Pancreas (tissue), 10 donors: ENCODE data around the gene MAST2. TPM values are rescaled to one million over a fixed set of nuclear protein-coding genes. Genes with fewer than 3 reads are reported as not detected.
A peak's percentile ranks its signal among the peaks of the same experiment; 100 is the strongest.

Source experiments
- ATAC-seq, 4 donors: fragments of 200-7000 bp; cut with Tn5 transposase; one replicate each; pipeline versions ENCODE4 v1.8.0 to v1.9.1; 2020; ENCODE audit warnings: mild to moderate bottlenecking in 4 of 4, moderate library complexity in 4 of 4
- DNase-seq, 6 donors: peaks; one replicate each; pipeline ENCODE4 v3.0.0-alpha.2; 2020
- FAIRE-seq: peaks from 2 replicates; lab custom pipeline; 2012; peaks lifted over from hg19 to GRCh38; lab: Jason Lieb, UNC
- H3K27ac ChIP-seq, 4 donors: fragments of 200-600 bp; sonication (generic); 1 replicate in 3 of 4; 2 replicates in 1 of 4; pipeline versions ENCODE4 v1.5.0 to v1.8.0; 2020
- H3K27me3 ChIP-seq, 4 donors: fragments of 200-600 bp; one replicate each; pipeline ENCODE4 v1.8.0; 2021
- H3K36me3 ChIP-seq, 3 donors: fragments of 200-600 bp; sonication (generic) in 1 of 3; one replicate each; pipeline versions ENCODE4 v1.5.0 to v1.8.0; 2020 to 2021
- H3K4me1 ChIP-seq, 3 donors: fragments of 200-600 bp; one replicate each; pipeline ENCODE4 v1.8.0; 2021
- H3K4me3 ChIP-seq, 4 donors: fragments of 200-600 bp; sonication (generic) in 2 of 4; one replicate each; pipeline versions ENCODE4 v1.5.0 to v1.8.0; 2020 to 2021
- H3K9me3 ChIP-seq, 4 donors: fragments of 200-600 bp; one replicate each; pipeline ENCODE4 v1.8.0; 2021
- WGBS, 2 donors: extraction: QIAGEN DNeasy Blood & Tissue Kit; methylation state at CpG; one replicate each; pipeline ENCODE4 v1.1.7; 2013; 5-methylcytosine and 5-hydroxymethylcytosine counted together
- intact Hi-C, 3 donors: fragments of 100-400 bp; cut with DNase I; formaldehyde crosslinking; loops; one replicate each; pipeline versions ENCODE4 v1.11.1 to v1.14.2; 2022
- polyA plus RNA-seq, 2 donors: library from polyadenylated mRNA; stranded (reverse); fragments of 200-250 nt; gene quantifications; one replicate each; pipeline ENCODE4 v1.2.3, GENCODE V29; 2013
- total RNA-seq, 6 donors: library from RNA; stranded (reverse); fragmentation: NEBNext Ultra II Directional in 4 of 6; extraction: Animal tissue kit (Norgen Biotek cat#: 25700) in 4 of 6; gene quantifications; one replicate each; pipeline versions ENCODE4 v1.2.1 to v1.2.4, GENCODE V29; 2021 to 2023
- TF ChIP-seq, protein P1 (sequence below), 4 donors: fragments of 200-600 bp; sonication (generic) in 3 of 4; IDR thresholded peaks; one replicate each; pipeline versions ENCODE4 v1.5.0 to v1.8.0; 2021; ENCODE audit warnings: antibody characterized with exemption in 4 of 4
- donor health status: healthy with polysubstance abuse.
- donor health status: DM: no; HTN: no; CAD: no; lungs with moderate emphysema.
- donor health status: DM: no; HTN: no; CAD: no.
- donor health status: control.
- donor health status: control.
- donor health status: Bipolar disorder and iron deficiency.
- donor health status: DM: yes; HTN: yes; CAD: no.
- donor health status: DM: no; HTN: no; CAD: no.
- donor health status: DM: no; HTN: no; CAD: no.
- donor health status: DM: yes; HTN: yes; CAD: no.

MAST2 gene
- total and polyA plus RNA-seq, 8 donors: 5.1 to 14.5 (median 7.7) TPM

DNA sequence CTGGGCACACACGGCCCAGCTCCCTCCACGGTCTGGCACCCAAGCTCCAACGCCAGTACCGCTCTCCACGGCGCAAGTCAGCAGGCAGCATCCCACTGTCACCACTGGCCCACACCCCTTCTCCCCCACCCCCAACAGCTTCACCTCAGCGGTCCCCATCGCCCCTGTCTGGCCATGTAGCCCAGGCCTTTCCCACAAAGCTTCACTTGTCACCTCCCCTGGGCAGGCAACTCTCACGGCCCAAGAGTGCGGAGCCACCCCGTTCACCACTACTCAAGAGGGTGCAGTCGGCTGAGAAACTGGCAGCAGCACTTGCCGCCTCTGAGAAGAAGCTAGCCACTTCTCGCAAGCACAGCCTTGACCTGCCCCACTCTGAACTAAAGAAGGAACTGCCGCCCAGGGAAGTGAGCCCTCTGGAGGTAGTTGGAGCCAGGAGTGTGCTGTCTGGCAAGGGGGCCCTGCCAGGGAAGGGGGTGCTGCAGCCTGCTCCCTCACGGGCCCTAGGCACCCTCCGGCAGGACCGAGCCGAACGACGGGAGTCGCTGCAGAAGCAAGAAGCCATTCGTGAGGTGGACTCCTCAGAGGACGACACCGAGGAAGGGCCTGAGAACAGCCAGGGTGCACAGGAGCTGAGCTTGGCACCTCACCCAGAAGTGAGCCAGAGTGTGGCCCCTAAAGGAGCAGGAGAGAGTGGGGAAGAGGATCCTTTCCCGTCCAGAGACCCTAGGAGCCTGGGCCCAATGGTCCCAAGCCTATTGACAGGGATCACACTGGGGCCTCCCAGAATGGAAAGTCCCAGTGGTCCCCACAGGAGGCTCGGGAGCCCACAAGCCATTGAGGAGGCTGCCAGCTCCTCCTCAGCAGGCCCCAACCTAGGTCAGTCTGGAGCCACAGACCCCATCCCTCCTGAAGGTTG, 231.4 kb downstream of the MAST2 start:
- TF ChIP-seq, protein P1, sequence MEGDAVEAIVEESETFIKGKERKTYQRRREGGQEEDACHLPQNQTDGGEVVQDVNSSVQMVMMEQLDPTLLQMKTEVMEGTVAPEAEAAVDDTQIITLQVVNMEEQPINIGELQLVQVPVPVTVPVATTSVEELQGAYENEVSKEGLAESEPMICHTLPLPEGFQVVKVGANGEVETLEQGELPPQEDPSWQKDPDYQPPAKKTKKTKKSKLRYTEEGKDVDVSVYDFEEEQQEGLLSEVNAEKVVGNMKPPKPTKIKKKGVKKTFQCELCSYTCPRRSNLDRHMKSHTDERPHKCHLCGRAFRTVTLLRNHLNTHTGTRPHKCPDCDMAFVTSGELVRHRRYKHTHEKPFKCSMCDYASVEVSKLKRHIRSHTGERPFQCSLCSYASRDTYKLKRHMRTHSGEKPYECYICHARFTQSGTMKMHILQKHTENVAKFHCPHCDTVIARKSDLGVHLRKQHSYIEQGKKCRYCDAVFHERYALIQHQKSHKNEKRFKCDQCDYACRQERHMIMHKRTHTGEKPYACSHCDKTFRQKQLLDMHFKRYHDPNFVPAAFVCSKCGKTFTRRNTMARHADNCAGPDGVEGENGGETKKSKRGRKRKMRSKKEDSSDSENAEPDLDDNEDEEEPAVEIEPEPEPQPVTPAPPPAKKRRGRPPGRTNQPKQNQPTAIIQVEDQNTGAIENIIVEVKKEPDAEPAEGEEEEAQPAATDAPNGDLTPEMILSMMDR (IDR thresholded peaks at IDR 0.05): no peak
- Histone ChIP-seq H3K9me3 (no peaks in the 10 kb centered on the region), H3K27ac (no peak overlapping the region), H3K36me3 (no peaks in the 10 kb centered on the region), H3K27me3 (no peaks in the 10 kb centered on the region), H3K4me3 (no peak overlapping the region), H3K4me1 (peaks cover 0 to 3% (median 0%) of the 10 kb centered on the region in 3 donors)
- no peak for ATAC-seq
- intact Hi-C loops: loop anchor here (5.0 kb wide), 3 partner anchors 142 to 187 kb away; partner anchors contain the start of genes P3R3URF (in 2 of the 3) and TSPAN1 (in 2 of the 3)
- no peak for FAIRE-seq
- WGBS, 2 donors: 87 to 90% methylated on average over 27 of the region's 27 CpGs
- DNase-seq: peak in 1 of 6 donors; percentile 64

DNA sequence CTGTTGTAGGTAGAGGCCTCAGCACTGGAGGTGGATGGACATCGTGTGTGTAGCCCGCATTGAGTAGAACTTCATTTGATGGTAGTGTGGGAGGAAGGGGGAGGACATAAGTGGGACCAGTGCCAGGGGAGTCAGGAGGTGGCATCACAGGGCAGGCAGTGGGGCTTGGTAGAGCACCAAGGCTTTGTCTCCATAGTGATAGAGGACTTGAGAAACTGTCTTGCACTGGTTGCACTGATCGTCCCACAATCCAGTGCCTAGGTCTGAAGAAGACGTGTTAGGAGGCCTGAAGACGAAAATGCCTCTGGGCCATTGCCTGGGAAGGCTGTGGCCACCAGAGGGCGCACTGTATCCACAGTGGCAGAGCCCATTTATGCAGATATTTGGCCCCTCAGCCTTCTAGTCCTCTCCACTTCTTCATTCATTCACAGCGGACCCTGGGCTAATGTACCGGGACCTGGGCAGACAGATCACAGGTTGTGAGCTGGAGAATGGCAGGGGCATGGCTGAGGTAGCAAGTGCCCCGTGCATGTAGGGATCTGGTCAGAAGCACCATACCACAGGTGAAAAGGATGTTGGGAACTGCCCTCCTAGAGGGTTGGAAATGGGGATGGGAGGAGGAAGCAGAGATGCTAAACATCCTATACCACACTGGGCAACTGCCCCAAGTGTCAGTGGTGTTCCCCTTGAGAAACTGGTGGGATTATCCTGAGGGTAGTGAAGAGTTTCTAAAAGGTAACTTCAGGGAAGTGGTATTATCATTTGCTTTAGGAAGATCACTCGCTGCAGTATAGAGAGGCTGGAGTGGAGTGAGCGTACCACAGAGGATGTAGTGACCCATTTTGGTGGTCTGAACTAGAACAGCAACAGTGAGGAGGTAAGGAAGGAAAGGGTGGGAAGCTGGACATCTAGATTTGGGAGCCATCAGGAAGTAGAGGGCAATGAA, 233.8 kb downstream of the MAST2 start:
- intact Hi-C loops: loop anchor here (5.0 kb wide), 2 partner anchors 140 to 145 kb away; partner anchors contain the start of genes P3R3URF (in 2 of the 3) and TSPAN1 (in 2 of the 3)
- Histone ChIP-seq H3K27me3 (no peaks in the 10 kb centered on the region), H3K9me3 (no peaks in the 10 kb centered on the region), H3K36me3 (no peaks in the 10 kb centered on the region), H3K27ac (no peak overlapping the region), H3K4me1 (no peaks in the 10 kb centered on the region), H3K4me3 (no peak overlapping the region)
- TF ChIP-seq, protein P1 (IDR thresholded peaks at IDR 0.05): peak; percentile 93 to 99 (median 96)
- ATAC-seq (peak; percentile 83 to 97 (median 90)), FAIRE-seq (no peak), DNase-seq (peak; percentile 66 to 98 (median 86))
- 19 to 23% methylated on average over 11 of the region's 11 CpGs for WGBS, 2 donors

DNA sequence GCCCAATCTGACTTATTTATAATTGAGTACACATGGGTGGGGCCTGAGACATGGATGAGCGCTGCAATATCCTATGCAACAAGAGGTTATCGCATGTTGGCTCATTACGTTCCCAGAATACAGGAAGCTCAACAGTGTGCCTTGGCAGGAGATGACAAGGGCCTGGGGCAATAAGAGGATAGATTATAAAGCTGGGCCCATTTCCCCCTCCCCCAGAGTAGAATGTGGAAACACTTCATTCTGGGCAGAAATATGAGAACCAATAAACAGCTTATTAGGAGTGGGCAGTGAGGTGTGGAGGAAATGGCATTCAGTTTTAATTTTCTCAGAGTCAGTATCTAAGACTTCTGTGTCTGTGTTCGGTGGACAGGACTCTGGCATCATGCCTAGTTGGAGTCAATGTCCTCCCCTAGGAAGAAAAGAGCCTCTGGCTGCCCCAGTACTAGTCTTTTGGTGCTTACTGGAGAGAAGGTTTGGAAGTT, 236.2 kb downstream of the MAST2 start:
- no peak overlapping the region for H3K27ac ChIP-seq
- ATAC-seq (peak in 1 of 4 donors; percentile 19), FAIRE-seq (no peak), DNase-seq (no peak)
- WGBS, 2 donors: 60 to 61% methylated on average over 4 of the region's 4 CpGs
- H3K36me3 ChIP-seq: no peaks in the 10 kb centered on the region
- no peak overlapping the region for H3K4me3 ChIP-seq
- no peaks in the 10 kb centered on the region for H3K9me3 ChIP-seq
- H3K27me3 ChIP-seq: no peaks in the 10 kb centered on the region
- TF ChIP-seq, protein P1 (IDR thresholded peaks at IDR 0.05): no peak
- intact Hi-C loops: loop anchor here (5.0 kb wide), 2 partner anchors 138 to 143 kb away; partner anchors contain the start of genes P3R3URF (in 2 of the 3) and TSPAN1 (in 2 of the 3)
- H3K4me1 ChIP-seq: no peaks in the 10 kb centered on the region

DNA sequence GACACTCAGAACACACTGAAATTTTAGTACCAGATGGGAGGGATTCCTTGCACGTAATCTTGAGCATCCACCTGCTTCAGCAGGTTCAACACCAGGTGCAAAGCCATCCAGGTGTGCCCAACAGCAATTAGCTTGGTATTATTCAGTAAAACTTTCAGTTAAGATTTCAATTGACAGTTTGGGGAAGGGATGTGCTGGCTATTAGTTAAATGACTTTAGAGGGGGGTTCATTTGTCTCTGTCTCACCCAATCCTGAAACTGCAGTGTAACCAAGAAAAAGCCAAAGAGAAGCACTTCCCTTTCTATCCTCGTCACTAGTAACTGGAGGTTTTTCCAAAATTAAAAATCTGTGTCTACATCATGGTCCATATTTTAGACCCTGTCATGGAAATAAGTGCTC, 238.1 kb downstream of the MAST2 start:
- FAIRE-seq (no peak), DNase-seq (no peak), ATAC-seq (no peak)
- H3K9me3 ChIP-seq: no peaks in the 10 kb centered on the region
- H3K4me3 ChIP-seq: no peak overlapping the region
- H3K36me3 ChIP-seq: no peaks in the 10 kb centered on the region
- H3K4me1 ChIP-seq: no peaks in the 10 kb centered on the region
- 74 to 83% methylated on average over 2 of the region's 2 CpGs for WGBS, 2 donors
- TF ChIP-seq, protein P1 (IDR thresholded peaks at IDR 0.05): no peak
- H3K27me3 ChIP-seq: peaks cover 0 to 5% (median 0%) of the 10 kb centered on the region in 4 donors
- H3K27ac ChIP-seq: no peak overlapping the region
- intact Hi-C loops: no loop called here
